H9 (cell line): ENCODE data around the gene NDST1. TPM values are rescaled to one million over a fixed set of nuclear protein-coding genes. Genes with fewer than 3 reads are reported as not detected.
A peak's percentile ranks its signal among the peaks of the same experiment; 100 is the strongest.

ENCODE experiments used
- DNase-seq: peaks from one replicate; pipeline ENCODE4 v3.0.0-alpha.2; 2017
- H2AFZ ChIP-seq: one replicate; pipeline ENCODE4 v1.6.1; 2013; ENCODE audit warnings: mild to moderate bottlenecking, low read length, control low read depth, moderate library complexity
- H2AK5ac ChIP-seq: 2 replicates; pipeline ENCODE4 v1.6.1; 2013; ENCODE audit warnings: low read length, control low read depth, mixed read lengths; ENCODE audit not compliant: insufficient read length
- H2BK120ac ChIP-seq: one replicate; pipeline ENCODE4 v1.6.1; 2013; ENCODE audit warnings: low read depth, mild to moderate bottlenecking, low read length, control low read depth, inconsistent platforms; ENCODE audit not compliant: poor library complexity, severe bottlenecking
- H2BK12ac ChIP-seq: 2 replicates; pipeline ENCODE4 v1.6.1; 2013; ENCODE audit warnings: low read length, control low read depth, mixed read lengths, low read depth; ENCODE audit not compliant: insufficient read length
- H2BK15ac ChIP-seq: 2 replicates; pipeline ENCODE4 v1.6.1; 2013; ENCODE audit warnings: low read depth, low read length, control low read depth
- H2BK20ac ChIP-seq: one replicate; pipeline ENCODE4 v1.6.1; 2013; ENCODE audit warnings: low read depth, mild to moderate bottlenecking, low read length, control low read depth, inconsistent platforms; ENCODE audit not compliant: poor library complexity, severe bottlenecking
- H2BK5ac ChIP-seq: 2 replicates; pipeline ENCODE4 v1.6.1; 2013; ENCODE audit warnings: low read length, control low read depth, mixed read lengths; ENCODE audit not compliant: insufficient read length
- H3K14ac ChIP-seq: 2 replicates; pipeline ENCODE4 v1.6.1; 2013; ENCODE audit warnings: low read length, control low read depth; ENCODE audit not compliant: insufficient read depth
- H3K18ac ChIP-seq: 2 replicates; pipeline ENCODE4 v1.6.1; 2013; ENCODE audit warnings: low read depth, mild to moderate bottlenecking, mixed read lengths, low read length, control low read depth; ENCODE audit not compliant: insufficient read length
- H3K23ac ChIP-seq: 2 replicates; pipeline ENCODE4 v1.6.1; 2013; ENCODE audit warnings: low read length, control low read depth, mixed read lengths, low read depth; ENCODE audit not compliant: insufficient read length
- H3K23me2 ChIP-seq: 2 replicates; pipeline ENCODE4 v1.6.1; 2013; ENCODE audit warnings: low read depth, mild to moderate bottlenecking, mixed read lengths, low read length, control low read depth; ENCODE audit not compliant: insufficient read length, poor library complexity, severe bottlenecking
- H3K27ac ChIP-seq: 2 replicates; pipeline ENCODE4 v1.5.1; 2013; ENCODE audit warnings: low read length, control low read depth, mixed read lengths, low read depth; ENCODE audit not compliant: insufficient read length
- H3K27me3 ChIP-seq: 2 replicates; pipeline ENCODE4 v1.6.1; 2013; ENCODE audit warnings: low read length, control low read depth, inconsistent platforms; ENCODE audit not compliant: insufficient read depth
- H3K4ac ChIP-seq: 2 replicates; pipeline ENCODE4 v1.6.1; 2013; ENCODE audit warnings: low read depth, mild to moderate bottlenecking, control low read depth, inconsistent platforms, low read length, moderate library complexity
- H3K4me1 ChIP-seq: 2 replicates; pipeline ENCODE4 v1.6.1; 2013; ENCODE audit warnings: low read length, control low read depth, inconsistent platforms; ENCODE audit not compliant: insufficient read depth
- H3K4me2 ChIP-seq: 2 replicates; pipeline ENCODE4 v1.6.1; 2013; ENCODE audit warnings: low read length, control low read depth, mixed read lengths; ENCODE audit not compliant: insufficient read length, insufficient read depth
- H3K56ac ChIP-seq: 2 replicates; pipeline ENCODE4 v1.6.1; 2013; ENCODE audit warnings: low read depth, mild to moderate bottlenecking, mixed read lengths, low read length, control low read depth; ENCODE audit not compliant: insufficient read length
- H3K79me1 ChIP-seq: 2 replicates; pipeline ENCODE4 v1.6.1; 2013; ENCODE audit warnings: low read depth, mild to moderate bottlenecking, moderate library complexity, low read length, control low read depth, inconsistent platforms; ENCODE audit not compliant: insufficient read depth, poor library complexity, severe bottlenecking
- H3K79me2 ChIP-seq: 2 replicates; pipeline ENCODE4 v1.6.1; 2013; ENCODE audit warnings: low read length, control low read depth, inconsistent platforms; ENCODE audit not compliant: insufficient read depth
- H3K9ac ChIP-seq: 2 replicates; pipeline ENCODE4 v1.6.1; 2013; ENCODE audit warnings: low read length, control low read depth, mixed read lengths; ENCODE audit not compliant: insufficient read length; ENCODE audit errors: extremely low read depth
- H3K9me3 ChIP-seq: one replicate; pipeline ENCODE4 v1.6.1; 2013; ENCODE audit warnings: low read depth, low read length, inconsistent platforms; ENCODE audit not compliant: control insufficient read depth
- H3T11ph ChIP-seq: one replicate; pipeline ENCODE4 v1.6.1; 2013; ENCODE audit warnings: mild to moderate bottlenecking, low read length, control low read depth, inconsistent platforms
- H4K20me1 ChIP-seq: one replicate; pipeline ENCODE4 v1.6.1; 2013; ENCODE audit not compliant: control insufficient read depth, insufficient read length, insufficient read depth
- H4K5ac ChIP-seq: 2 replicates; pipeline ENCODE4 v1.6.1; 2013; ENCODE audit warnings: low read depth, mild to moderate bottlenecking, mixed read lengths, low read length, control low read depth; ENCODE audit not compliant: insufficient read length
- H4K8ac ChIP-seq: replicated peaks from 2 replicates; pipeline ENCODE4 v1.6.1; 2013; ENCODE audit warnings: low read length, control low read depth, mixed read lengths, low read depth; ENCODE audit not compliant: insufficient read length
- H4K91ac ChIP-seq: 2 replicates; pipeline ENCODE4 v1.6.1; 2013; ENCODE audit warnings: low read depth, mild to moderate bottlenecking, moderate library complexity, mixed read lengths, low read length, control low read depth; ENCODE audit not compliant: insufficient read length
- H3K27ac Mint-ChIP-seq, 3 experiments: 2 replicates in 2 of 3; 3 replicates in 1 of 3; pipeline ENCODE4 v1.8.0; 2020 to 2021; ENCODE audit warnings: mixed read lengths in 3 of 3, mild to moderate bottlenecking in 1 of 3, moderate library complexity in 1 of 3
- H3K27me3 Mint-ChIP-seq: 2 replicates; pipeline ENCODE4 v1.8.0; 2021; ENCODE audit warnings: low read depth, mild to moderate bottlenecking, moderate library complexity, mixed read lengths
- H3K36me3 Mint-ChIP-seq, 3 experiments: 2 replicates in 2 of 3; 3 replicates in 1 of 3; pipeline ENCODE4 v1.8.0; 2020 to 2021; ENCODE audit warnings: low read depth in 3 of 3, mixed read lengths in 3 of 3; ENCODE audit not compliant: insufficient read depth in 1 of 3
- H3K4me1 Mint-ChIP-seq, 2 experiments: 2 replicates each; pipeline ENCODE4 v1.8.0; 2020; ENCODE audit warnings: mixed read lengths in 2 of 2
- H3K4me3 Mint-ChIP-seq, 2 experiments: 2 replicates in 1 of 2; 3 replicates in 1 of 2; pipeline ENCODE4 v1.8.0; 2020 to 2021; ENCODE audit warnings: mild to moderate bottlenecking in 2 of 2, mixed read lengths in 2 of 2, moderate library complexity in 1 of 2
- H3K9me3 Mint-ChIP-seq, 2 experiments: 2 replicates in 1 of 2; 3 replicates in 1 of 2; pipeline ENCODE4 v1.8.0; 2020; ENCODE audit warnings: mild to moderate bottlenecking in 2 of 2, mixed read lengths in 2 of 2, moderate library complexity in 1 of 2
- CTCF ChIP-seq: fragments of 200-600 bp; sonication (generic); conservative IDR thresholded peaks from 3 replicates; pipeline ENCODE4 v1.8.0; 2021; ENCODE audit warnings: antibody characterized with exemption, mild to moderate bottlenecking
- WGBS: extraction: QIAGEN DNeasy Blood & Tissue Kit; methylation state at CpG from one replicate; pipeline ENCODE4 v1.1.7; 2013; ENCODE audit warnings: missing lambda C conversion rate, low lambda C conversion rate, mixed read lengths; ENCODE audit not compliant: insufficient read length; ENCODE audit errors: extremely low coverage; 5-methylcytosine and 5-hydroxymethylcytosine counted together
- total RNA-seq: library from RNA; stranded (reverse); gene quantifications from 2 replicates; pipeline ENCODE4 v1.2.1, GENCODE V29; 2021

Gene NDST1
- total RNA-seq, 1 experiment from 2014 or later: 65.5 TPM

DNA sequence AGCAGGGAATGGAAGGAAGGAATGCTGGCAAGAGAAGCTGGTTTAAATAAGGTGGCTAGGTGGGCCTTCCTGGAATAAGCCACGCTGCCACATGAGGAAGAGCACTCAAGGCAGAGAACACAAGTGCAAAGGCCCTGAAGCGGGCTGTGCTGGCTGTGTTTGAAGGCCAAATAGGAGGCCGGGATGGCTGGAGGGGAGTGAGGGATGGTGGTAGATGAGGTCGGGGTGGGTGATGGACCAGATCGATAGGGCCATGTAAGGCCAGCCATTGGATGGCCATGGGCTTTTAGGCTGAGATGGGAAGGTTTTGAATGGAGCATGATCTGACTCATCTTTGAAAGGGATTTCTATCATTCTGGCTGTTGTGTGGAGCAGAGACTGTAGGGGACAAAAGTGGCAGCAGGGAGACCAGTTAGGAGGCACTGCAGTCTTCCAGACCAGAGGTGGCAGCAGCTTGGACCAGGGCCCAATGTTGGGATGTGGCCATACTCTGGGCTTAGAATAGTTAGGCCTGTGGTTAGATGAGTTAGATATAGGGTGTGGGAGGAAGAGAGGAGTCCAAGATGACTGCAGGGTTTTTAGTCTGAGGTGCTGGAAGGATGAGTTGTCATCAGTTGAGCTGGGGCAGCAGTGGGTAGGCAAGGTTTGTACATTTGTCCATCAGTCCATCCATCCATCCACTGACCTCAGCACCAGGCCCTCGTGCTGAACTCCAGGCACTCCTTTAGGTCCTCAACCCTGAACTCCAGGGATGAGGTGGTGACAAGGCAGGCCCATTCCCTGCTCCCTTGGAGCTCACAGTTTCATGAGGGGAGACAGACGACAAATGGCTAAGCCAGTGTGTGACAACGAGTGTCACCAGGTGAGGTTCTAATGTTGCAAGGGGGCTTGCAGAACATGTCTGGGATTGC lies 30.3 kb downstream of the NDST1 start:
- H2AFZ ChIP-seq: no peak overlapping the region
- H4K8ac ChIP-seq: no peak overlapping the region
- no peak overlapping the region for H4K91ac ChIP-seq
- H3K79me1 ChIP-seq: no peaks in the 10 kb centered on the region
- Mint-ChIP-seq H3K4me3 (no peak overlapping the region), H3K36me3 (peaks cover 51 to 87% (median 79%) of the 10 kb centered on the region in 3 experiments; a peak in 6 of 7 replicates), H3K9me3 (no peaks in the 10 kb centered on the region), H3K27me3 (no peaks in the 10 kb centered on the region), H3K4me1 (peaks cover 14 to 15% of the 10 kb centered on the region in 2 experiments), H3K27ac (peak overlapping the region; percentile 9 to 55 (median 16); a peak in 4 of 7 replicates)
- H2BK120ac ChIP-seq: no peak overlapping the region
- no peak overlapping the region for H3K9ac ChIP-seq
- no peak overlapping the region for H3K4ac ChIP-seq
- no peak overlapping the region for H2BK12ac ChIP-seq
- no peak overlapping the region for H3T11ph ChIP-seq
- no peak for DNase-seq
- no peak overlapping the region for H4K5ac ChIP-seq
- H4K20me1 ChIP-seq: no peaks in the 10 kb centered on the region
- H3K14ac ChIP-seq: no peak overlapping the region
- H3K27ac ChIP-seq: no peak overlapping the region
- H2BK5ac ChIP-seq: no peak overlapping the region
- no peaks in the 10 kb centered on the region for H3K23me2 ChIP-seq
- H3K56ac ChIP-seq: no peak overlapping the region
- H3K79me2 ChIP-seq: no peaks in the 10 kb centered on the region
- H3K4me1 ChIP-seq: no peaks in the 10 kb centered on the region; the same call in 1 of the 2 replicates
- no peak overlapping the region for H3K18ac ChIP-seq
- WGBS: no CpG with 5 or more reads among the region's 8 CpGs
- no peak overlapping the region for H3K23ac ChIP-seq
- H2BK20ac ChIP-seq: no peak overlapping the region
- no peak overlapping the region for H2AK5ac ChIP-seq
- no peak overlapping the region for H3K4me2 ChIP-seq
- no peaks in the 10 kb centered on the region for H3K9me3 ChIP-seq
- H2BK15ac ChIP-seq: no peak overlapping the region
- no peak for TF ChIP-seq CTCF
- H3K27me3 ChIP-seq: no peaks in the 10 kb centered on the region
